ENCODE results near the gene C15orf62.

Gene C15orf62

DNA sequence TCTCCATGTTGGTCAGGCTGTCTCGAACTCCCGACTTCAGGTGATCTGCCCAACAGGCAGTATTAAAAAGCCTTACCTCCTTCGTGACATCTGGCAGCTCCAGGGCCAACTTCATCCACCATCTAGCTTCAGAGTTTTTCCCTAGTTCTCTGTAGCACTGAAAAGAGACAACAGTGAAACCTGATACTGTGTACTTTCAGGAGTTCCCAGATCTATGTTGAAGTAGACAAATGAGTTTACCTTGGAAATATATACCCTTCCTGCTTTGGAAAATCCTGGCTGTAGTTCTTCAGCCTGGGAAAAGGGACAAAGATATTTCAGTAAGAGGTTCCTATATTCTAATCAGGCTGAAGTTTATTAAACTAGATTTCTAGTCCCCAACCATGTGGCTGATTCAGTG is 32.7 kb upstream of the C15orf62 start:
- H3K4me3 ChIP-seq (ENCODE audit: low read depth, low read length), result no peak overlapping the region
- TF ChIP-seq, protein P1, sequence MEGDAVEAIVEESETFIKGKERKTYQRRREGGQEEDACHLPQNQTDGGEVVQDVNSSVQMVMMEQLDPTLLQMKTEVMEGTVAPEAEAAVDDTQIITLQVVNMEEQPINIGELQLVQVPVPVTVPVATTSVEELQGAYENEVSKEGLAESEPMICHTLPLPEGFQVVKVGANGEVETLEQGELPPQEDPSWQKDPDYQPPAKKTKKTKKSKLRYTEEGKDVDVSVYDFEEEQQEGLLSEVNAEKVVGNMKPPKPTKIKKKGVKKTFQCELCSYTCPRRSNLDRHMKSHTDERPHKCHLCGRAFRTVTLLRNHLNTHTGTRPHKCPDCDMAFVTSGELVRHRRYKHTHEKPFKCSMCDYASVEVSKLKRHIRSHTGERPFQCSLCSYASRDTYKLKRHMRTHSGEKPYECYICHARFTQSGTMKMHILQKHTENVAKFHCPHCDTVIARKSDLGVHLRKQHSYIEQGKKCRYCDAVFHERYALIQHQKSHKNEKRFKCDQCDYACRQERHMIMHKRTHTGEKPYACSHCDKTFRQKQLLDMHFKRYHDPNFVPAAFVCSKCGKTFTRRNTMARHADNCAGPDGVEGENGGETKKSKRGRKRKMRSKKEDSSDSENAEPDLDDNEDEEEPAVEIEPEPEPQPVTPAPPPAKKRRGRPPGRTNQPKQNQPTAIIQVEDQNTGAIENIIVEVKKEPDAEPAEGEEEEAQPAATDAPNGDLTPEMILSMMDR (IDR thresholded peaks at IDR 0.05; ENCODE audit: low read depth, low read length), result no peak

DNA sequence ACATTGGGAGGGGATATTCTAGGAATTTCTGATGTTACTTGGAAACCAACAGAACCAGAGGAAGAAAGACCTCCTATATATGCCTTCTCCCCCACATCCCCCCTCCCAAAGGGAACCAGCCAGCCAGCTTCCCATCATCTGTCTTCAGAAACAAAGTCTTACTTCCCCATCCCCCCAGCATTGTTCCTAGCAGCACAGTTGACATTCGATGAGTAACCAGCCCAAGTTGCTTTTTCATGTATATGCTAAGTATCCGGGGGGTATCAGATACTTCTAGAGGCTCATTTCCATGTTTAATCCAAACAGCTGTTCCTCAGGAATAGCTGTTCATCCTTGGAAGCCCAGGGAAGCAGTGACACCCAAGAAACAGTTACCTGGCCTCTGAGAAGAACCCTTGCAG is 30.7 kb upstream of the C15orf62 start:
- no peak overlapping the region for H3K4me3 ChIP-seq (ENCODE audit: low read depth, low read length)
- TF ChIP-seq, protein P1 (IDR thresholded peaks at IDR 0.05; ENCODE audit: low read depth, low read length), result no peak

DNA sequence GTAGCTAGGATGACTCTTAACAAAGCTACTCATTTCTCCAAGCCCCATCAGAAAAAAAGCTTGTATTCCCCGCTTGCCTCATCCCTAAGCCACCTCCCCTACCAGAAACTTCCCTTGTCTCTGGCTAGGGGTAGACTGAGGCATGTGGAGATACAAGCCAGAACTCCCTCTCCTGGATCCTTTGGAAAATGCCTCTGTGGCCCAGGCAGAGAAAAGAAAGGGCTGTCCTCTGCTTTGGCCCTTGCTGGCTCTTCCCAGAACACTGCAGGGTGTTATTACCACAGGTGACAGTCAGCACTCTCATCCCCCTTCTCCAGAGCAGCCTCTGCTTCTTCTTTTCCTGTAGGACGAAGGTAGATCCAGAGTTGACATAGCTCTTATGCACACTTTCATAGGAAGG is 29.9 kb upstream of the C15orf62 start:
- TF ChIP-seq, protein P1 (IDR thresholded peaks at IDR 0.05; ENCODE audit: low read depth, low read length), result no peak
- no peak overlapping the region for H3K4me3 ChIP-seq (ENCODE audit: low read depth, low read length)

DNA sequence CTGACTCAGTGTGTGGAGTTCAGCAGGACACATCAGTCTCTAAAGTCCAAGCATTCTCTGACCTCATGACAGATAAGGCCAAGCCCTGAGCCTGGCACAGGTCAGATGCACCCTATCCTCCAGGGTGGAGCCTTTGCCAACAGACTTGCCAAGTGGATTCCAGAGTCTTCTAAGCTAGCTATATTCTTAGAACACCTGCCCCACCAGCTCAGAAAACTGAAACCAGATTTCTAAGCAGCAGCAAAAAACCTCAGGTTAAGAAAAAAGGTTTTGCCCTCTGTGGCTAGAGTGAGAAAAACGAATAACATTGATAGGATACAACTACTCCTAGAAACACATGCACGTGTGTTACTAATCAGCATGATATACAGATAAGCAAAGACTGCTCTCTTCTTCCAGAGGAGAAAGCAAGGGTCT is 26.3 kb upstream of the C15orf62 start:
- no peak overlapping the region for H3K4me3 ChIP-seq (ENCODE audit: low read depth, low read length)
- TF ChIP-seq, protein P1 (IDR thresholded peaks at IDR 0.05; ENCODE audit: low read depth, low read length), result no peak

DNA sequence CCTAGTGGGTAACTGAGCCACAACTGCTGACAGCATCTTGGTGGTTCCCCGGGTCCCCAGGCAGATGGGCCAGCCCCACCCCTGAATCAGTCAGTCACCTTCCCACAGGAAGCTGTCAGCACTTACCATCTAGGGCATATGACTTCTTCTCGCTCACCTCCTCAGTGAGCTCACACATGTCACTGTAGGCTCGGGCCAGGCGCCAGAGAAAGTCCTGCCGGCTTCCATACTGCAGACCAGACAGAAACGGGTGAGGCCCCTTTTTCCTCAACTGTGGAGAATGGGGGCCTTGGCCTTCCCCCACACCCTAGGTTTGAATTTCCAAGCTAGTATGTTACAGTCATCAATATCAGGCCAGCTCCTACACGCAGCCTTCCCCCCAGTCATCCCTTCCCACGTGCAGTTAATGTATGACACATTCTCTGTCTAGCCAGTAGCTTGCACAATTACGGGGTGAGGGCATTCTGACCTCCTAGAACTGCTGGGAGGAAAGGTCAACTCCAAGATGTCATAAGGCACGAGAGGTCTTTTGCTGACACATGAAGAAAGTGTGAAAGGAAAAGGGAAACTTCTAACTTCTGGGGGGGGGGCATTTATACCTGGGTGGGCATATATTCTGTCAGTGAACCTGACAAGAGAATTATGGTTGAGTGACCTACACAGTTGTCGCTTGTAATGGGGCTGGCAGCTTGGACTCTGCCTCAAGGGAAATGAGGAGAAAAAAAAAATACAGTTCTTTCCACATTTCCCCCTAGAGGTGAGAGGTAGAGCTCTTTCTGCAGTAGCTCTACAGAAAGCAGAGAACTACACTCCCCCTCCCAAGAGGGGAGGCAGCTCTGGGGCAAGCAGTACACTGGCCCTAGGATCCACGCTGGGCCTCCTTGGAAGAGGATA is 25.6 kb upstream of the C15orf62 start:
- no peak overlapping the region for H3K4me3 ChIP-seq (ENCODE audit: low read depth, low read length)
- TF ChIP-seq, protein P1 (IDR thresholded peaks at IDR 0.05; ENCODE audit: low read depth, low read length), result no peak

DNA sequence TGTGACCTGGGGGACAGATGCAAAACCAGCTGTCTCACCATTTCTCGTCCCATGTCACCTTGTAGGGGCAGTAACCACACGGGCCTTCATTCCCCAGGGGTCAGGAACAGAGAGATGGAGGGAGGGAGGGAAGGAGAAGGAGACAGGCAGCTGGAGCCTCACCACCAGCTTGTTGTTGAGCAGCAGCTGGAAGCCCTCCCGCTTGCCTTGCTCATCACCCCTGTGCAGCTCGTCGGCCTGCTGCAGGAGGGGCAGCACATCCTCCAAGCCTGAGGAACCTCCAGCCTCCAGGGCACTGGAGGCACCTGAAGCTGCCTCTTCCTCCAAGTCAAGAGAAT is 25.0 kb upstream of the C15orf62 start:
- H3K4me3 ChIP-seq (ENCODE audit: low read depth, low read length), result no peak overlapping the region

DNA sequence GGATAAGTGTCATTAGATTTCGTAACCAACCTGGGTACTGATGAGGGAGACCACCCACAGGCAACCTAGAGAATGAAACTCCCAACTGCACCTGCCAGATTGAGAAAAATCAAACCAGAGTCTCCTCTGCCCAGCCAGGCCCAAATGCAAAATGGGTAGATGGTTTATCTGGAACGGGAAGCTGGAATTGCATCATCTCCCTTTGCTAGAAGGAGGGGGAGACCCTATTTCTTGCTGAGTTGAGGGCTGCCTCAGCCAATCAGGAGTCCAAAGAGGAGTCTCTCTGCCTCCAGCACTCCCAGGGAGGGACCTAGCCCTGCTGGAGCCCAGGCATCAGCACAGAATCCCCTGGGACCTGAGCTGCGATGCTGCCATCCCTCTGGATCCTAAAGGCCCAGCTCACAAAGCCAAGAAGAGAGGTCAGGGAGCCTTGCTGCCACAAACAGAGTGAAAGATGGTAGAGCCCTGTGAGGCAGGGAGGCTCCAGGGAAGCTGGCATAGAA is 22.8 kb upstream of the C15orf62 start:
- TF ChIP-seq, protein P1 (IDR thresholded peaks at IDR 0.05; ENCODE audit: low read depth, low read length), result no peak
- H3K4me3 ChIP-seq (ENCODE audit: low read depth, low read length), result no peak overlapping the region

More for the DNA sequence above, 25.0 kb upstream of the C15orf62 start:
- TF ChIP-seq, protein P1 (IDR thresholded peaks at IDR 0.05; ENCODE audit: low read depth, low read length), result no peak
